ENCODE measurements around the gene CHST3. TPM values are rescaled to one million over a fixed set of nuclear protein-coding genes. Genes with fewer than 3 reads are reported as not detected.

Gene CHST3
- polyA plus RNA-seq, 1 donor (not counting 4 experiments of a cell fraction or from before 2014, with no cell fraction given), result 12.0 TPM

GRCh38 chr10:72037811-72038210 is 73.6 kb downstream of the CHST3 start:
- Histone ChIP-seq H3K27me3 (ENCODE audit: control insufficient read depth, extremely low read depth, insufficient read depth, low read length) (no peaks in the 10 kb centered on the region), H3K4me1 (ENCODE audit: control insufficient read depth, extremely low read depth, insufficient read depth, low read length) (no peaks in the 10 kb centered on the region), H3K36me3 (ENCODE audit: control insufficient read depth in 2 of 2, extremely low read depth in 1 of 2, insufficient read depth in 2 of 2, low read length in 2 of 2) (no peaks in the 10 kb centered on the region), H3K27ac (ENCODE audit: control insufficient read depth, insufficient read depth, low read length) (no peak overlapping the region), H3K9me1 (ENCODE audit: control insufficient read depth, extremely low read depth, insufficient read depth, low read length) (no peaks in the 10 kb centered on the region), H3K9ac (ENCODE audit: control insufficient read depth, extremely low read depth, insufficient read depth, low read length) (no peak overlapping the region), H4K20me1 (ENCODE audit: control insufficient read depth, extremely low read depth, insufficient read depth, low read length) (no peaks in the 10 kb centered on the region), H3K4me2 (ENCODE audit: control insufficient read depth, extremely low read depth, insufficient read depth, low read depth, low read length) (no peak overlapping the region), H3K9me3 (ENCODE audit: control insufficient read depth, low read depth, low read length) (no peaks in the 10 kb centered on the region), H3K79me2 (ENCODE audit: control insufficient read depth, insufficient read depth, low read length) (no peaks in the 10 kb centered on the region), H2AFZ (ENCODE audit: control insufficient read depth, low read length) (no peak overlapping the region), H3K4me3 (ENCODE audit: control insufficient read depth in 2 of 3, extremely low read depth in 1 of 3, insufficient read depth in 2 of 3, low read depth in 1 of 3, low read length in 3 of 3) (no peak overlapping the region)
- dilution Hi-C loops (cut with MboI; ENCODE audit: extremely low pct_ligation_motif_present, low sequenced_read_pairs), result no loop called here
- TF ChIP-seq EZH2 (IDR thresholded peaks at IDR 0.05; ENCODE audit: low read length), result no peak
- TF ChIP-seq CTCF (optimal IDR thresholded peaks at IDR 0.05 in 1 of 3, IDR thresholded peaks at IDR 0.05 in 1 of 3, conservative IDR thresholded peaks at IDR 0.05 in 1 of 3; ENCODE audit: extremely low read depth in 1 of 3, insufficient read depth in 2 of 3, low read length in 3 of 3), result no peak
- DNase-seq (ENCODE audit: low read depth, low spot score), result no peak
- no peak for FAIRE-seq

- H3K27ac ChIP-seq (ENCODE audit: control insufficient read depth, insufficient read depth, low read length), result no peak overlapping the region
- H3K79me2 ChIP-seq (ENCODE audit: control insufficient read depth, insufficient read depth, low read length), result no peaks in the 10 kb centered on the region
- dilution Hi-C loops (cut with MboI; ENCODE audit: extremely low pct_ligation_motif_present, low sequenced_read_pairs), result no loop called here
- no peak overlapping the region for H3K4me3 ChIP-seq (ENCODE audit: control insufficient read depth in 2 of 3, extremely low read depth in 1 of 3, insufficient read depth in 2 of 3, low read depth in 1 of 3, low read length in 3 of 3)
- no peaks in the 10 kb centered on the region for H3K9me1 ChIP-seq (ENCODE audit: control insufficient read depth, extremely low read depth, insufficient read depth, low read length)
- no peaks in the 10 kb centered on the region for H3K36me3 ChIP-seq (ENCODE audit: control insufficient read depth in 2 of 2, extremely low read depth in 1 of 2, insufficient read depth in 2 of 2, low read length in 2 of 2)
- no peak for DNase-seq (ENCODE audit: low read depth, low spot score)
- no peak for FAIRE-seq
- H3K4me2 ChIP-seq (ENCODE audit: control insufficient read depth, extremely low read depth, insufficient read depth, low read depth, low read length), result no peak overlapping the region
- no peaks in the 10 kb centered on the region for H4K20me1 ChIP-seq (ENCODE audit: control insufficient read depth, extremely low read depth, insufficient read depth, low read length)
- no peak overlapping the region for H2AFZ ChIP-seq (ENCODE audit: control insufficient read depth, low read length)
- H3K9ac ChIP-seq (ENCODE audit: control insufficient read depth, extremely low read depth, insufficient read depth, low read length), result no peak overlapping the region
- H3K9me3 ChIP-seq (ENCODE audit: control insufficient read depth, low read depth, low read length), result no peaks in the 10 kb centered on the region
- H3K27me3 ChIP-seq (ENCODE audit: control insufficient read depth, extremely low read depth, insufficient read depth, low read length), result no peaks in the 10 kb centered on the region
- TF ChIP-seq EZH2 (IDR thresholded peaks at IDR 0.05; ENCODE audit: low read length) (no peak), CTCF (optimal IDR thresholded peaks at IDR 0.05 in 1 of 3, IDR thresholded peaks at IDR 0.05 in 1 of 3, conservative IDR thresholded peaks at IDR 0.05 in 1 of 3; ENCODE audit: extremely low read depth in 1 of 3, insufficient read depth in 2 of 3, low read length in 3 of 3) (no peak)
- H3K4me1 ChIP-seq (ENCODE audit: control insufficient read depth, extremely low read depth, insufficient read depth, low read length), result no peaks in the 10 kb centered on the region
These were observed 74.3 kb downstream of the CHST3 start for GRCh38 chr10:72038458-72039001.

Data from keratinocyte (primary cell).